K562 (cell line): ENCODE results near the gene COQ10B. TPM values are rescaled to one million over a fixed set of nuclear protein-coding genes. Genes with fewer than 3 reads are reported as not detected.
A peak's percentile ranks its signal among the peaks of the same experiment; 100 is the strongest.

Source experiments
- ASH1L ChIP-seq: fragments of 450-650 bp; IDR thresholded peaks from 2 replicates; pipeline ENCODE4 v1.6.1; 2018; ENCODE audit warnings: borderline replicate concordance, mild to moderate bottlenecking, low read depth; ENCODE audit not compliant: partially characterized antibody
- CBFA2T2 ChIP-seq: fragments of 450-650 bp; conservative IDR thresholded peaks from 2 replicates; pipeline ENCODE4 v1.6.1; 2017; ENCODE audit warnings: mild to moderate bottlenecking
- LEF1 ChIP-seq: fragments of 450-650 bp; IDR thresholded peaks from 2 replicates; pipeline ENCODE4 v1.6.1; 2016; ENCODE audit warnings: mild to moderate bottlenecking
- MYNN ChIP-seq, 2 experiments: sonication (generic); formaldehyde crosslinking in 1 of 2; IDR thresholded peaks; 2 replicates each; pipeline versions ENCODE4 v1.5.0 to v1.6.1; 2016 to 2020; ENCODE audit warnings: antibody characterized with exemption in 1 of 2, missing genetic modification reagents in 1 of 2
- polyA plus RNA-seq, 8 experiments: library from polyadenylated mRNA; depleted of rRNA in 4 of 8; stranded (reverse) in 5 of 8; unstranded in 3 of 8; fragments of >200 nt; fragmentation: Nextera tagmentation in 2 of 8; fragmentation: Illumina TruSeq in 1 of 8; extraction: Ambion mirVana in 2 of 8; extraction: Trizol in 1 of 8; gene quantifications; 2 replicates each; pipeline versions ENCODE4 v1.2.1 to v1.2.3, GENCODE V29; 2011 to 2014; ENCODE audit warnings: inconsistent platforms in 1 of 8, missing spikeins in 1 of 8
- total RNA-seq, 7 experiments: library from RNA; depleted of rRNA in 6 of 7; stranded (reverse); fragments of >200 nt in 6 of 7; fragmentation: Illumina TruSeq in 2 of 7; extraction: Trizol in 2 of 7; gene quantifications; 2 replicates each; pipeline versions ENCODE4 v1.2.1 to v1.2.3, GENCODE V29; 2011 to 2021; ENCODE audit warnings: low replicate concordance in 1 of 7
- TF ChIP-seq, protein P1 (sequence below), 2 experiments: fragments of 450-650 bp in 1 of 2; sonication (generic) in 1 of 2; formaldehyde crosslinking in 1 of 2; IDR thresholded peaks; 2 replicates each; pipeline versions ENCODE4 v1.7.1 to v1.9.0; 2016 to 2022; ENCODE audit warnings: inconsistent platforms in 1 of 2, mild to moderate bottlenecking in 1 of 2, missing genetic modification reagents in 1 of 2
- TF ChIP-seq, protein P2 (sequence below): fragments of 450-650 bp; IDR thresholded peaks from 2 replicates; pipeline ENCODE4 v1.6.1; 2016; ENCODE audit warnings: mild to moderate bottlenecking, moderate library complexity

COQ10B gene
- total and polyA plus RNA-seq, 9 of the 15 experiments (the other 6 are each of a cell fraction or from before 2014, with no cell fraction given) = 3.1 to 13.1 (median 7.7) TPM

DNA sequence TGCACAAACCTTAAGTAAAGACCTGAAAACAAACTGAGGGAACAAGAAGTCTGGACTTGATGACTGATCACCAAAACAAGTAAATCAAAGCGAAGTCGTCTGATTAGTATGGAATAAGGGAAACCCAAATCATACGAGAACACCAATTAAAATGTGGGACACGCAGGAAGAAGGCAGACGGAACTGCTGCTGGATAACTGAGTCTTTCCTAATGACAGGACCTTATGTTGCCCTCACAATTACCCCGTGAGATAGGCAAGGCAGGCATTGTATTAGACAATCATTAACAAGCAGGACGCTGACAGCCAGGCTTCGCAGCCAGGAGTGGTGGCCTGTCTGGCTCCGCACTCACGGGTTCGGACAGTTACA, 614 bp upstream of the COQ10B start (continued):
- TF ChIP-seq, protein P1, sequence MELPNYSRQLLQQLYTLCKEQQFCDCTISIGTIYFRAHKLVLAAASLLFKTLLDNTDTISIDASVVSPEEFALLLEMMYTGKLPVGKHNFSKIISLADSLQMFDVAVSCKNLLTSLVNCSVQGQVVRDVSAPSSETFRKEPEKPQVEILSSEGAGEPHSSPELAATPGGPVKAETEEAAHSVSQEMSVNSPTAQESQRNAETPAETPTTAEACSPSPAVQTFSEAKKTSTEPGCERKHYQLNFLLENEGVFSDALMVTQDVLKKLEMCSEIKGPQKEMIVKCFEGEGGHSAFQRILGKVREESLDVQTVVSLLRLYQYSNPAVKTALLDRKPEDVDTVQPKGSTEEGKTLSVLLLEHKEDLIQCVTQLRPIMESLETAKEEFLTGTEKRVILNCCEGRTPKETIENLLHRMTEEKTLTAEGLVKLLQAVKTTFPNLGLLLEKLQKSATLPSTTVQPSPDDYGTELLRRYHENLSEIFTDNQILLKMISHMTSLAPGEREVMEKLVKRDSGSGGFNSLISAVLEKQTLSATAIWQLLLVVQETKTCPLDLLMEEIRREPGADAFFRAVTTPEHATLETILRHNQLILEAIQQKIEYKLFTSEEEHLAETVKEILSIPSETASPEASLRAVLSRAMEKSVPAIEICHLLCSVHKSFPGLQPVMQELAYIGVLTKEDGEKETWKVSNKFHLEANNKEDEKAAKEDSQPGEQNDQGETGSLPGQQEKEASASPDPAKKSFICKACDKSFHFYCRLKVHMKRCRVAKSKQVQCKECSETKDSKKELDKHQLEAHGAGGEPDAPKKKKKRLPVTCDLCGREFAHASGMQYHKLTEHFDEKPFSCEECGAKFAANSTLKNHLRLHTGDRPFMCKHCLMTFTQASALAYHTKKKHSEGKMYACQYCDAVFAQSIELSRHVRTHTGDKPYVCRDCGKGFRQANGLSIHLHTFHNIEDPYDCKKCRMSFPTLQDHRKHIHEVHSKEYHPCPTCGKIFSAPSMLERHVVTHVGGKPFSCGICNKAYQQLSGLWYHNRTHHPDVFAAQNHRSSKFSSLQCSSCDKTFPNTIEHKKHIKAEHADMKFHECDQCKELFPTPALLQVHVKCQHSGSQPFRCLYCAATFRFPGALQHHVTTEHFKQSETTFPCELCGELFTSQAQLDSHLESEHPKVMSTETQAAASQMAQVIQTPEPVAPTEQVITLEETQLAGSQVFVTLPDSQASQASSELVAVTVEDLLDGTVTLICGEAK (IDR thresholded peaks at IDR 0.05) = 0 out of 2 replicates have a peak, but pooled peaks have one; percentile 23
- TF ChIP-seq, protein P1 (CRISPR knock-in tag; IDR thresholded peaks at IDR 0.05) = no peak
- 0 out of 2 replicates have a peak, but pooled peaks have one; percentile 25 for TF ChIP-seq LEF1
- no peak for TF ChIP-seq MYNN (IDR thresholded peaks at IDR 0.05)
- TF ChIP-seq MYNN (CRISPR knock-in tag; IDR thresholded peaks at IDR 0.05) = no peak
- TF ChIP-seq, protein P2, sequence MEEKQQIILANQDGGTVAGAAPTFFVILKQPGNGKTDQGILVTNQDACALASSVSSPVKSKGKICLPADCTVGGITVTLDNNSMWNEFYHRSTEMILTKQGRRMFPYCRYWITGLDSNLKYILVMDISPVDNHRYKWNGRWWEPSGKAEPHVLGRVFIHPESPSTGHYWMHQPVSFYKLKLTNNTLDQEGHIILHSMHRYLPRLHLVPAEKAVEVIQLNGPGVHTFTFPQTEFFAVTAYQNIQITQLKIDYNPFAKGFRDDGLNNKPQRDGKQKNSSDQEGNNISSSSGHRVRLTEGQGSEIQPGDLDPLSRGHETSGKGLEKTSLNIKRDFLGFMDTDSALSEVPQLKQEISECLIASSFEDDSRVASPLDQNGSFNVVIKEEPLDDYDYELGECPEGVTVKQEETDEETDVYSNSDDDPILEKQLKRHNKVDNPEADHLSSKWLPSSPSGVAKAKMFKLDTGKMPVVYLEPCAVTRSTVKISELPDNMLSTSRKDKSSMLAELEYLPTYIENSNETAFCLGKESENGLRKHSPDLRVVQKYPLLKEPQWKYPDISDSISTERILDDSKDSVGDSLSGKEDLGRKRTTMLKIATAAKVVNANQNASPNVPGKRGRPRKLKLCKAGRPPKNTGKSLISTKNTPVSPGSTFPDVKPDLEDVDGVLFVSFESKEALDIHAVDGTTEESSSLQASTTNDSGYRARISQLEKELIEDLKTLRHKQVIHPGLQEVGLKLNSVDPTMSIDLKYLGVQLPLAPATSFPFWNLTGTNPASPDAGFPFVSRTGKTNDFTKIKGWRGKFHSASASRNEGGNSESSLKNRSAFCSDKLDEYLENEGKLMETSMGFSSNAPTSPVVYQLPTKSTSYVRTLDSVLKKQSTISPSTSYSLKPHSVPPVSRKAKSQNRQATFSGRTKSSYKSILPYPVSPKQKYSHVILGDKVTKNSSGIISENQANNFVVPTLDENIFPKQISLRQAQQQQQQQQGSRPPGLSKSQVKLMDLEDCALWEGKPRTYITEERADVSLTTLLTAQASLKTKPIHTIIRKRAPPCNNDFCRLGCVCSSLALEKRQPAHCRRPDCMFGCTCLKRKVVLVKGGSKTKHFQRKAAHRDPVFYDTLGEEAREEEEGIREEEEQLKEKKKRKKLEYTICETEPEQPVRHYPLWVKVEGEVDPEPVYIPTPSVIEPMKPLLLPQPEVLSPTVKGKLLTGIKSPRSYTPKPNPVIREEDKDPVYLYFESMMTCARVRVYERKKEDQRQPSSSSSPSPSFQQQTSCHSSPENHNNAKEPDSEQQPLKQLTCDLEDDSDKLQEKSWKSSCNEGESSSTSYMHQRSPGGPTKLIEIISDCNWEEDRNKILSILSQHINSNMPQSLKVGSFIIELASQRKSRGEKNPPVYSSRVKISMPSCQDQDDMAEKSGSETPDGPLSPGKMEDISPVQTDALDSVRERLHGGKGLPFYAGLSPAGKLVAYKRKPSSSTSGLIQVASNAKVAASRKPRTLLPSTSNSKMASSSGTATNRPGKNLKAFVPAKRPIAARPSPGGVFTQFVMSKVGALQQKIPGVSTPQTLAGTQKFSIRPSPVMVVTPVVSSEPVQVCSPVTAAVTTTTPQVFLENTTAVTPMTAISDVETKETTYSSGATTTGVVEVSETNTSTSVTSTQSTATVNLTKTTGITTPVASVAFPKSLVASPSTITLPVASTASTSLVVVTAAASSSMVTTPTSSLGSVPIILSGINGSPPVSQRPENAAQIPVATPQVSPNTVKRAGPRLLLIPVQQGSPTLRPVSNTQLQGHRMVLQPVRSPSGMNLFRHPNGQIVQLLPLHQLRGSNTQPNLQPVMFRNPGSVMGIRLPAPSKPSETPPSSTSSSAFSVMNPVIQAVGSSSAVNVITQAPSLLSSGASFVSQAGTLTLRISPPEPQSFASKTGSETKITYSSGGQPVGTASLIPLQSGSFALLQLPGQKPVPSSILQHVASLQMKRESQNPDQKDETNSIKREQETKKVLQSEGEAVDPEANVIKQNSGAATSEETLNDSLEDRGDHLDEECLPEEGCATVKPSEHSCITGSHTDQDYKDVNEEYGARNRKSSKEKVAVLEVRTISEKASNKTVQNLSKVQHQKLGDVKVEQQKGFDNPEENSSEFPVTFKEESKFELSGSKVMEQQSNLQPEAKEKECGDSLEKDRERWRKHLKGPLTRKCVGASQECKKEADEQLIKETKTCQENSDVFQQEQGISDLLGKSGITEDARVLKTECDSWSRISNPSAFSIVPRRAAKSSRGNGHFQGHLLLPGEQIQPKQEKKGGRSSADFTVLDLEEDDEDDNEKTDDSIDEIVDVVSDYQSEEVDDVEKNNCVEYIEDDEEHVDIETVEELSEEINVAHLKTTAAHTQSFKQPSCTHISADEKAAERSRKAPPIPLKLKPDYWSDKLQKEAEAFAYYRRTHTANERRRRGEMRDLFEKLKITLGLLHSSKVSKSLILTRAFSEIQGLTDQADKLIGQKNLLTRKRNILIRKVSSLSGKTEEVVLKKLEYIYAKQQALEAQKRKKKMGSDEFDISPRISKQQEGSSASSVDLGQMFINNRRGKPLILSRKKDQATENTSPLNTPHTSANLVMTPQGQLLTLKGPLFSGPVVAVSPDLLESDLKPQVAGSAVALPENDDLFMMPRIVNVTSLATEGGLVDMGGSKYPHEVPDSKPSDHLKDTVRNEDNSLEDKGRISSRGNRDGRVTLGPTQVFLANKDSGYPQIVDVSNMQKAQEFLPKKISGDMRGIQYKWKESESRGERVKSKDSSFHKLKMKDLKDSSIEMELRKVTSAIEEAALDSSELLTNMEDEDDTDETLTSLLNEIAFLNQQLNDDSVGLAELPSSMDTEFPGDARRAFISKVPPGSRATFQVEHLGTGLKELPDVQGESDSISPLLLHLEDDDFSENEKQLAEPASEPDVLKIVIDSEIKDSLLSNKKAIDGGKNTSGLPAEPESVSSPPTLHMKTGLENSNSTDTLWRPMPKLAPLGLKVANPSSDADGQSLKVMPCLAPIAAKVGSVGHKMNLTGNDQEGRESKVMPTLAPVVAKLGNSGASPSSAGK = 0 out of 2 replicates have a peak, but pooled peaks have one; percentile 9
- TF ChIP-seq CBFA2T2 = no peak
- TF ChIP-seq ASH1L = no peak
